SHP77 (cell line): Measurements from ENCODE around the gene SEMA6A.

Source experiments
- DNase-seq, 2 experiments: peaks; one replicate each; lab custom pipeline; 2025; lab: John Stamatoyannopoulos, UW

SEMA6A gene

GRCh38 chr5:116406306-116407041, 168.1 kb downstream of the SEMA6A start:
- no peak for DNase-seq

- DNase-seq: no peak
Observed at GRCh38 chr5:116404792-116405191, 169.8 kb downstream of the SEMA6A start.

- no peak for DNase-seq
Observed at GRCh38 chr5:116404016-116404415, 170.6 kb downstream of the SEMA6A start.

GRCh38 chr5:116402235-116402634, 172.4 kb downstream of the SEMA6A start:
- no peak for DNase-seq

GRCh38 chr5:116401576-116401975, 173.0 kb downstream of the SEMA6A start:
- no peak for DNase-seq

GRCh38 chr5:116396476-116397099, 178.0 kb downstream of the SEMA6A start:
- DNase-seq: no peak

- DNase-seq: no peak
Observed at GRCh38 chr5:116395631-116396203, 178.9 kb downstream of the SEMA6A start.

- no peak for DNase-seq
Observed at GRCh38 chr5:116395226-116395625, 179.4 kb downstream of the SEMA6A start.

GRCh38 chr5:116394186-116394867, 180.3 kb downstream of the SEMA6A start:
- DNase-seq: no peak
